Spinal cord (tissue), 10 donors: Measurements from ENCODE around the gene SPNS1. TPM values are rescaled to one million over a fixed set of nuclear protein-coding genes. Genes with fewer than 3 reads are reported as not detected.

Experiments used
- DNase-seq, 6 donors: peaks; one replicate each; pipeline versions ENCODE4 v3.0.0 to v3.0.0-alpha.2; 2013 to 2015; ENCODE audit warnings: low spot score in 6 of 6, low read depth in 4 of 6
- H3K27ac ChIP-seq: one replicate; pipeline ENCODE4 v1.5.1; 2013; ENCODE audit warnings: low read depth, low read length, control low read depth
- H3K27me3 ChIP-seq: one replicate; pipeline ENCODE4 v1.6.1; 2013; ENCODE audit warnings: low read length; ENCODE audit not compliant: control insufficient read depth, insufficient read depth
- H3K36me3 ChIP-seq: one replicate; pipeline ENCODE4 v1.6.1; 2013; ENCODE audit warnings: low read length; ENCODE audit not compliant: control insufficient read depth, insufficient read depth
- H3K4me1 ChIP-seq: one replicate; pipeline ENCODE4 v1.6.1; 2013; ENCODE audit warnings: low read length; ENCODE audit not compliant: control insufficient read depth, insufficient read depth
- H3K4me3 ChIP-seq: one replicate; pipeline ENCODE4 v1.5.1; 2013; ENCODE audit warnings: low read depth, low read length, control low read depth
- H3K9me3 ChIP-seq: one replicate; pipeline ENCODE4 v1.6.1; 2013; ENCODE audit warnings: low read length; ENCODE audit not compliant: control insufficient read depth, insufficient read depth
- WGBS: methylation state at CpG from one replicate; pipeline ENCODE4 v1.1.5; 2013; ENCODE audit warnings: missing lambda C conversion rate; ENCODE audit not compliant: insufficient coverage; 5-methylcytosine and 5-hydroxymethylcytosine counted together
- polyA plus RNA-seq, 2 donors: library from polyadenylated mRNA; unstranded; fragments of 120-200 nt; gene quantifications; one replicate each; pipeline ENCODE4 v1.2.1, GENCODE V29; 2013; ENCODE audit not compliant: insufficient read length in 2 of 2
- total RNA-seq, 2 donors: library from RNA; depleted of rRNA in 1 of 2; stranded (reverse); fragments of 120-200 nt in 1 of 2; fragments of >200 nt in 1 of 2; gene quantifications; one replicate each; pipeline versions ENCODE4 v1.2.3 to v1.2.4, GENCODE V29; 2013 to 2014
- donor health status: healthy.

The SPNS1 gene
- total and polyA plus RNA-seq, 4 donors: 18.4 to 66.9 (median 41.3) TPM

DNA sequence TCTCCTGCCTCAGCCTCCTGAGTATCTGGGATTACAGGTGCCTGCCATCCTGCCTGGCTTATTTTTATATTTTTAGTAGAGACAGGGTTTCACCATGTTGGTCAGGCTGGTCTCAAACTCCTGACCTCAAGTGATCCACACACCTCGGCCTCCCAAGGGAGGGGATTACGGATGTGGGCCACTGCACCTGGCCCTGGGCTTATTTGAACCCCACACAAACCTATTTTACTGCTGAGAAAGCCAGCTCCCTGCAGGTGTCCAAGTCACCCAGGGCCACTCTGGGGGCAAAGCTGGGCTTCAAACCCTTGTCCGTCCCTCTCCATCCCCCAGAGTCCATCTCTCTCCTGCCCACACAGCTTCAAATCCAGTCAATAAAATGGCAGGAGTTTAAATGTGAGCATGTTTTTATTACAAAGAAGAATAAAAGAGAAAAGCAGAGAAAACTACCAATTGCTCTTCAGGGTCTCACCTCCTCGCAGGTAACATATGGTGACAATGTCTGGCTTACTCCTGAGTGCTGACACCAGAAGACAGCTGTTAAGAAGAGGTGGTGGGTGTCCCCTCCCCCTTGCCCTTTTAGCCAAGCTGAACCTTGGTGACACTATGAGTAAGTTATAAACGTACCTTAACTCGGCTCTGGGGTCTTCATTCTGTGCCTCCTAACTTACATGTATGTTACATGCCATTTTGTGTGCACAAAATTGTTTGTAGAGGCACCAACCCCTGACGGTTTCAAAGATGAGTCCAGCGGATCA is 55.7 kb downstream of the SPNS1 start:
- Histone ChIP-seq H3K4me3 (no peak overlapping the region), H3K4me1 (peaks cover 4% of the 10 kb centered on the region), H3K27ac (no peak overlapping the region), H3K9me3 (no peaks in the 10 kb centered on the region), H3K36me3 (no peaks in the 10 kb centered on the region), H3K27me3 (no peaks in the 10 kb centered on the region)
- 80% methylated on average over 4 of the region's 8 CpGs for WGBS
- no peak for DNase-seq

Other genes with a start within 250 kb of the SPNS1 start
- 1 to 10 TPM; 3.1 to 3.4 TPM for gene NPIPB9, start 223.0 kb upstream of the SPNS1 start, total RNA-seq
- gene NPIPB9, start 223.0 kb upstream of the SPNS1 start, polyA plus RNA-seq: 1 to 10 TPM; 2.5 to 4.2 TPM
- 10 to 100 TPM; 40.1 to 45.7 TPM for gene ATXN2L, start 151.8 kb upstream of the SPNS1 start, total RNA-seq
- gene ATXN2L, start 151.8 kb upstream of the SPNS1 start, polyA plus RNA-seq: 100 to 1,000 TPM; 133 to 159 TPM
- gene TUFM, start 128.4 kb upstream of the SPNS1 start, total RNA-seq: 100 to 1,000 TPM in 1 of 2 donors, 10 to 100 TPM in 1; 56.9 to 120 TPM
- gene TUFM, start 128.4 kb upstream of the SPNS1 start, polyA plus RNA-seq: 100 to 1,000 TPM; 242 to 243 TPM
- 10 to 100 TPM; 17.5 to 40.3 TPM for gene SH2B1, start 110.9 kb upstream of the SPNS1 start, total RNA-seq
- 100 to 1,000 TPM; 101 to 113 TPM for gene SH2B1, start 110.9 kb upstream of the SPNS1 start, polyA plus RNA-seq
- under 1 TPM; 0.77 to 0.99 TPM for gene ATP2A1, start 96.3 kb upstream of the SPNS1 start, total RNA-seq
- gene ATP2A1, start 96.3 kb upstream of the SPNS1 start, polyA plus RNA-seq: 1 to 10 TPM; 2.6 to 6.1 TPM
- gene RABEP2, start 49.5 kb upstream of the SPNS1 start, total RNA-seq: 10 to 100 TPM; 11.2 to 19.6 TPM
- 10 to 100 TPM; 16.6 to 25.8 TPM for gene RABEP2, start 49.5 kb upstream of the SPNS1 start, polyA plus RNA-seq
- gene CD19, start 42.8 kb upstream of the SPNS1 start, total RNA-seq: 1 to 10 TPM in 1 of 2 donors, under 1 TPM in 1; 0.40 to 1.0 TPM
- 1 to 10 TPM; 1.1 to 1.3 TPM for gene CD19, start 42.8 kb upstream of the SPNS1 start, polyA plus RNA-seq
- gene NFATC2IP, start 23.8 kb upstream of the SPNS1 start, total RNA-seq: 10 to 100 TPM; 26.3 to 26.8 TPM
- 10 to 100 TPM; 37.2 to 70.8 TPM for gene NFATC2IP, start 23.8 kb upstream of the SPNS1 start, polyA plus RNA-seq
- gene LAT, start 10.3 kb downstream of the SPNS1 start, total RNA-seq: 1 to 10 TPM in 1 of 2 donors, under 1 TPM in 1; 0.40 to 2.1 TPM
- gene LAT, start 10.3 kb downstream of the SPNS1 start, polyA plus RNA-seq: 10 to 100 TPM in 1 of 2 donors, 1 to 10 TPM in 1; 8.8 to 10.5 TPM